ENCODE measurements around the gene IRF4. TPM values are rescaled to one million over a fixed set of nuclear protein-coding genes. Genes with fewer than 3 reads are reported as not detected.

Gene IRF4
- polyA plus RNA-seq, 1 experiment, result not detected

- DNase-seq (ENCODE audit: low read depth), result no peak
- CTCF ChIA-PET, result no interaction called here
- no peak for TF ChIP-seq CTCF (IDR thresholded peaks at IDR 0.05; ENCODE audit: insufficient read depth, low read depth, low read length)
- POLR2A ChIA-PET, result no interaction called here
- Histone ChIP-seq H3K27me3 (ENCODE audit: control insufficient read depth, insufficient read depth, low read length) (no peaks in the 10 kb centered on the region), H3K36me3 (ENCODE audit: control insufficient read depth, insufficient read depth, low read length) (no peaks in the 10 kb centered on the region), H3K4me3 (ENCODE audit: low read depth, low read length) (no peak overlapping the region)
These were observed 49.8 kb downstream of the IRF4 start for GRCh38 chr6:441126-441920.

GRCh38 chr6:443621-444159 lies 52.1 kb downstream of the IRF4 start:
- TF ChIP-seq CTCF (IDR thresholded peaks at IDR 0.05; ENCODE audit: insufficient read depth, low read depth, low read length), result no peak
- Histone ChIP-seq H3K27me3 (ENCODE audit: control insufficient read depth, insufficient read depth, low read length) (no peaks in the 10 kb centered on the region), H3K36me3 (ENCODE audit: control insufficient read depth, insufficient read depth, low read length) (no peaks in the 10 kb centered on the region), H3K4me3 (ENCODE audit: low read depth, low read length) (no peak overlapping the region)
- ChIA-PET CTCF (no interaction called here), POLR2A (no interaction called here)
- DNase-seq (ENCODE audit: low read depth), result no peak

- POLR2A ChIA-PET, result no interaction called here
- Histone ChIP-seq H3K27me3 (ENCODE audit: control insufficient read depth, insufficient read depth, low read length) (no peaks in the 10 kb centered on the region), H3K36me3 (ENCODE audit: control insufficient read depth, insufficient read depth, low read length) (no peaks in the 10 kb centered on the region), H3K4me3 (ENCODE audit: low read depth, low read length) (no peak overlapping the region)
- no peak for DNase-seq (ENCODE audit: low read depth)
- no peak for TF ChIP-seq CTCF (IDR thresholded peaks at IDR 0.05; ENCODE audit: insufficient read depth, low read depth, low read length)
- CTCF ChIA-PET, result no interaction called here
These were observed 53.2 kb downstream of the IRF4 start for GRCh38 chr6:444653-445275.

GRCh38 chr6:445571-446417 lies 54.2 kb downstream of the IRF4 start:
- no peak for DNase-seq (ENCODE audit: low read depth)
- no peak overlapping the region for H3K4me3 ChIP-seq (ENCODE audit: low read depth, low read length)
- ChIA-PET CTCF (no interaction called here), POLR2A (no interaction called here)
- TF ChIP-seq CTCF (IDR thresholded peaks at IDR 0.05; ENCODE audit: insufficient read depth, low read depth, low read length), result no peak
- no peaks in the 10 kb centered on the region for H3K36me3 ChIP-seq (ENCODE audit: control insufficient read depth, insufficient read depth, low read length)
- no peaks in the 10 kb centered on the region for H3K27me3 ChIP-seq (ENCODE audit: control insufficient read depth, insufficient read depth, low read length)
